GM12892 (cell line): ENCODE data around the gene PRICKLE1.

Experiments used
- POLR2A ChIP-seq: IDR thresholded peaks from 2 replicates; pipeline ENCODE4 v1.6.1; 2011; ENCODE audit warnings: low read depth, low read length, control low read depth
- POLR2AphosphoS5 ChIP-seq: IDR thresholded peaks from 2 replicates; pipeline ENCODE4 v1.6.1; 2011; ENCODE audit warnings: low read depth, low read length, control low read depth

- TF ChIP-seq POLR2A (no peak), POLR2AphosphoS5 (no peak)
These were observed 182.2 kb downstream of the PRICKLE1 start for GRCh38 chr12:42407306-42407705.
